Femur (tissue), 1 donor: ENCODE measurements around the gene MAPT.
"Not testable (repeated sequence)": the region's sequence is repeated elsewhere in the genome, so short reads cannot be mapped to it uniquely, and the experiment has no call there.

Source experiments
- DNase-seq: peaks from one replicate; pipeline ENCODE4 v3.0.0-alpha.2; 2017

MAPT gene

DNA sequence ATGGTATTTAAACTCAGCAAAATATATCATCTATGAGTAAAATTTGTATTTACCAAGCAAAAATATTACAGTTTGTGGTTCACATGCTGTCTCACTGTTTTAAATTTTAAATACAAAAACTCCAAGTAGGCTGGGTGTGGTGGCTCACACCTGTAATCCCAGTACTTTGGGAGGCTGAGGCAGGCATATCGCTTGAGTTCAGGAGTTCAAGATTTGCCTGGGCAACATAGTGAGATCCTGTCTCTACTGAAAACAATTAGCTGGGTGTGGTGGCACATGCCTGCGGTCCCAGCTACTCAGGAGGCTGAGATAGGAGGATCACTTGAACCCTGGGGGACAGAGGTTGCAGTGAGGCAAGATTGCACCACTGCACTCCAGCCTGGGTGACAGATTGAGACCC lies 37.3 kb downstream of the MAPT start:
- no peak for DNase-seq

DNA sequence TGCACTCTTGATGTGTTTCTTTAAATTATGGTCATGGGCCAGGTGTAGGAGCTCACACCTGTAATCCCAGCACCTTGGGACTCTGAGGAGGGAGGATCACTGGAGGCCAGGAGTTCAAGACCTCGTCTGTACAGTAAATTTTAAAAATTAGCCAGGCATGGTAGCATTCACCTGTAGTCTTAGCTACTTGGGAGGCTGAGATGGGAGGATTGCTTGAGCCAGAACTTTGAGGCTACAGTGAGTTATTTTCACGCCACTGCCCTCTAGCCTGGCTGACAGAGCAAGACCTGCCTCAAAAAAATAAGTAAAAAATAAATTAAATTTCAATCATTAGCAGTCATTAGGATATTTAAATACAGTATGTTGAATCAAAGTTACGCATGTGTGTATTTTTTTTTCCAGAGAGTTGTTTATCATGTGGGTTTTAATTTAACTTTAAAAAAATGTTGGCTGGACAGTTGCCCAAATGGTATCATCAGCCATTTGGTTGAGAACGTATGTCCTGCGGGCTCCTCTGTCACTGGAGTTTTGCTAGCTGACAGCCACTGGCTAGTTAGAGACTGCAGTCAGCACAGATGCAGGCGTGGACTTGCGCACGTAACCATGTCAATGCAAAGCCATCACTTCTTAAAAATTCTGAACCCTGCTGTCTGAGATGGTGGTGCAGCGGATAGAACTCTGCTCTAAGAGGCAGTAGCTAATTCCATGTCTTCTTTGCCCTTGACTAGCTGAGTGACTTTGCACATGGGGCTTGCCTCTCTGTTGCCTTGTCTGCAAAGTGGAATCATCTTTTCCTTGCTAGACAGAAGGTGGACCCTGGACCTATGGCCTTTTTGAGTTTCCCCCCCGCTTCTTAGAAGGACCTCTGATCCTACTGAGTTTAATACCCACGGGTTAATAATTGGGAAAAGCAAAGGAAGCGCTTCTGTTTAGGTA lies 40.0 kb downstream of the MAPT start:
- DNase-seq, result no peak

DNA sequence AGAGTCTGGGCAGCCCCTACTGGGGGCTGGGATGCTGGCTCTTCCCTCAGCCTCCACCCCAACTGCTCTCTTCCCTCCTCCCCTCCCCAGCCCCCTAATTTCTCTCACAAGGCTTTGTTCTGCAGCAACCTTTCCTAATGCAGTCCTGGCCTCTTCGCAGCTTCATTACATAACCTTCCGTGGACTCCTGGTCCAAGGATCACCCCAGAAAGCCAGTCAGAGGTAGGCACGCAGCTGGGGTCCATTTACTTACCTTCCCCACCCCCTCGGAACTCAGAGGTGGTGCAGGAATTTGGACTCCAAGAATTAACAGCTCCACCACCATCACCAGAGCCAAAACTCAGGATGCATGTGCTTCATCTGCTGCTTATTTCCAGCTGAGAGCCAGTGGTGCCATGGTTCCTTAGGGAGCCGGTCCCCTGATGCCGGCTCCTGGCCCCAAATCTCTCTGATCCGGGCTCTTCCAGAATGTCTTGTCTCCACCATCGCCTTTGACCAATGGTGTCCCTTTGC lies 40.9 kb downstream of the MAPT start:
- no peak for DNase-seq

DNA sequence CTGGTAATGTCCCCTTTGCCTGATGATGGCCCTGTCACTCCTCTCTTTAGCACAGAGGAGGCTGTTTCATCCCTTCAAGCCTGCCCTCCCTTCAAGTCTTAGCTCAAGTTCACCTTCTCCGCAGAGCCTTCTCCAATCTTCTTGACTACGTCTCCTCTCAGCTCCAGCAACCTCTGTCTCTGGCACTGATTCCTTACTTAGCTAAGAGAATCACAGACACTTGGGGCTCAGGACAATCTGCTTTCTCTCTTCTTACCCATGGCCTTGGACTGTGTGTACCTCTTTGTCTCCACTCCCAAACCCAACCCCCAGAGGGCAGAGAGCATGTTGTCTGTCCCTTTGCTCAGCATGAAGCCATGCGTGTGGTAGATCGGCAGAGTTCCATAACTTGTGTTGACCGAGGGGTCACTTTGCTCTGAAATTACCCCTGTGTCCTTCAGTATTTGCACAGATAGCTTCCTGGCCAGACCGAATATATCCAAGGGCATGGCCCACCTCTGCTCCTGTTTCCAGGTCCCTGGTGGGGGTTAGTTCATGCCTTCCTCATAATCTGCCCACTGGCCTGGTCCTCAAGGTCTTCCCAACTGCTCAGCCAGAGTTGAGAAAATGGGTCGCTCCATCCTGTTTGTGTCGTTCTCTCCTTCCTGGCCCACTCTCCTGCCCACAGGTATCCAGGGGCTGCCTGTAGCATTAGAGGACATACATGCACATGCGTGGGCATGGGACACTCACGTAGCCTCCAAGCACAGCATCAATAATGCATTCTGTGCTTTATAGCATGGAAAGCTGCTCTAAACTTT lies 41.6 kb downstream of the MAPT start:
- DNase-seq, result no peak

DNA sequence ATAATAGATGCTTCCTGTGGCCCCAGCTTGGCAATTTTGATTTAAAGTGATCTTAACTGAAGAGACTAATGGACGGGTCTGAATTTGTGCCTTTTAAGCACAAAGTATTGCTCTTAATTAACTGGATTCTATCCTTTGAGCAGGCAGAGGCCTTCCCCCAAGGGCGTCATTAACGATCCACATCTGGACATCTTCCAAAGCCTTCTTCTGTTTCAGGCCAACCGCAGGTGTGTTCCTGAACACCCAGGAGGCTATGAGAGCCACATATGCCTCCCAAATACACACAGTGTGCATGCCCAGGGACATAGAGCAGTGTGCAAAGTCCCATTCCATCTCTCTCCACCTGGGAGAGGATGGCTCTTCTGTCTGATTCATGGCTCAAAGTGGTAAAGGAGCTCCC lies 42.3 kb downstream of the MAPT start:
- no peak for DNase-seq

DNA sequence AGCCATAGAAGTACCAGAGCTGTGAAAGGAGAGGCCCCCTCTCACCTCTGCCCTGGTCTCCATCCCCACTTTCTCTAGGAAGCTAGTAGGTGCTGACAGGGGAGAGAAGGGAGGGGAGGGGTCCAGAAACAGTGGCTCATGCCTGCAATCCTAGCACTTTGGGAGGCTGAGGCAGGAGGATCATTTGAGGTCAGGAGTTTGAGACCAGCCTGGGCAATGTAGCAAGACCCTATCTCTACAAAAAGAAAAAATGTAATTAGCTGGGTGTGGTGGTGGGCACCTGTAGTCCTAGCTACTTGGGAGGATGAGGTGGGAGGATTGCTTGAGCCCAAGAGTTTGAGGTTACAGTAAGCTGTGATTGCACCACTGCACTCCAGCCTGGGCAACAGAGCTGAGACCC lies 42.8 kb downstream of the MAPT start:
- DNase-seq, result not testable (repeated sequence)

DNA sequence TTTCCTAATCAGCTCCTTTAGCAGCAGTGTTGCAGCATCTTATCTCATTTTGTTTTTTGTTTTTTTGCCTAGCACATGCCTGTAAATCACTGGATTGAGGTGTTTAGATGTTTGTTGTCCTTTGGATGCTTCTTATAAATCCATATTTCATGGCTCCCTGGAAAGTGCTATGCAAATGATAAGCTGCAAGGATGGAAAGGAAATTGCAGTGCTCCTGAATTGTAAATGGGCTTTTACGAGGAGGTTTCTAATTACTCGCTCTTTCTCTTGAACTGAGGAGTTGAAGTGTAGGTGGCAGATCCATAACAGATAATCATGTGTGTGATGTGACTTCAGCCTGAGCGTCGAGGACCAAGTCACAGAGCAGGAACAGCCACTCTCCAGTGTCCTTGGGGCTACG lies 45.0 kb downstream of the MAPT start:
- no peak for DNase-seq

DNA sequence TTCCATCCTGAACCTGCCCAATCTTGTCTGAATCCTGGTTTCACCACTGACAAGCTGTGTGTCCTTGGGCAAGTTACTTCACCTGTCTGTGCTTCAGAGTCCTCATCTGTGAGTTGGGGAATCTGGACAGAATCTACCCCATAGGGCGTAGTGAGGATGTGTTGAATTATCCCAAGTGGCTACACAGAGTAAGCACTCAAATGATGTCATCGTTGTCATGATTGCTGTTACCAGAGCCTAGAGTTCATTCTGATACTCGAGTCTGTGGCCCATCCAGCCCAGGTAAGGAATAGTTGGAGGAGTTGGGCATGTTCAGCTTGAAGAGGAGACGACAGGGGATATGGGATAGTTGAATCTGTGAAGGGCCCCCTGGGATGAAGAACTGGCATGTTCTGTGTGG lies 45.9 kb downstream of the MAPT start:
- no peak for DNase-seq

DNA sequence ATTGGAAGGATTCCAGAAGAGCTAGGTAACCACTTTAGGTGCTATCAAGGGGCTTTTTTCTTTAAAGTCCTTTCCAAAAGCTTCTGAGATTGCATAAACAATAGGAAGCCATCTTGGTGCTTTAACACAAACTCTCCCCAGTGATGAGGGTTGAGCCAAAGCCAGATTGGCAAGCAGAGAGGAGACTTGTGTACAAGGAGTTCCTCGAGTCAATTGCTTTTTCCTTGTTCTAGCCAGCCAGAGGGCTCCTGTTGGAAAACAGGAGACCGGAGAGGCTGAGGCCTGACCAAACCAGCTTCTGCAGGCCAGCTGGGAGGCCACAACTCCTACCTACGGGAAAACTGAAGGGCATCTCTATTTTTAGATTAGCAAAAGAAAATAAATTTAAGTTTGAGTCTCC lies 46.5 kb downstream of the MAPT start:
- no peak for DNase-seq

DNA sequence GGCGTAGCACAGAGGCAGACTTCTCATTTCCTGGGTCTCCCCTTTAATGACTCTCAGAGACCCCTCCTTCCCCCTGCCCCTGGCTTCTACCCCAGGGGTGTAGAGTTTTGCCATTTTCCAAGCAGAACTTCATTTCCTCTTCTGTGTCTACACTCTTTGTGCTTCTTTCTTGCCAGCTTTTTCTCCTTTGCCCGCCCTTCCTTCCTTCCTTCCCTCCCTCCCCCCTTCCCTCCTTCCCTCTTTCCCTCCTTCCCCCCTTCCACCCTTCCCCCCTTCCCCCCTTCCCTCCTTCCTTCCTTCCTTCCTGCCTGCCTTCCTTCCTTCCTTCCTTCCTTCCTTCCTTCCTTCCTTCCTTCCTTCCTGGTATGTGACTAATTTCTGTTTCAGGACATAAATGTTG lies 47.0 kb downstream of the MAPT start:
- no peak for DNase-seq

DNA sequence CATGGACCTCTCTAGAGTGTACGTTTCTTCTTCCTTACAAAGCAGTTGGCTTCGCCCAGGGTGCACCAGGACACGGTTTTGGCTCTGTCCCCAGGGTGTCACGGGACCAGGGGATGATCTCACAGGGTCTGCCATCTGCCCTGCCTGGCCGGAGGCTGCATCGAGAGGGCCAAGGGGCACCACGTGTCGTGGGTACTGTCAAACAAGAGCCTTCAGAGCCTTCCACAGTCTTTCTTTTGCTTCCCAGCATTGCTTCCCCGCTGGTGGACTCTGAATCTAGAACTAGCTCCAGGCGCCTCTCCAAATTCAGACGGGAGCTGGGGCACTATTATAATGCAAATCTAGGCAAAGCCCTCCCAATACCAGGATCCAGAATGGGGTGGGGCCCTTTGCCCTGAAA lies 47.9 kb downstream of the MAPT start:
- peak; percentile 67 for DNase-seq

DNA sequence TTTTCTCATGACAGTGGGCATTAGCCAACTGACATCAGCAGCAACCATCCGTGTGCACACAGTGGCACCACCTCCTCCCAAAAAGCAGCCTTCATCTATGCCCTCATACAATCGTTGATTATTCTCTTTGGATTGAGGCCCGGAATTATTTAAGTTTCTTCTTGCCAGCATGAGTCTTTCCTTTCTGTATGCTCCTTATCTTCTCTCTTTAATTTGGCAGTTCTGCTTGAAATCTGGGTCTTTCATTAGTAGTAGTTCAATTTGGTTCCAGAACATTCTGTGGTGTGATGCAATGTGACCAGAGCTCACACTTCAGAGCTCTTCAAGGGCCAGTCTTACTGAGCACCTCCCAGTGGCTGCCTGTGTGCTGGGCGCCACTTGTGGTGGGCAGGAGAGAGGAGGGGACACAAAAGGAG lies 52.5 kb downstream of the MAPT start:
- DNase-seq, result no peak

DNA sequence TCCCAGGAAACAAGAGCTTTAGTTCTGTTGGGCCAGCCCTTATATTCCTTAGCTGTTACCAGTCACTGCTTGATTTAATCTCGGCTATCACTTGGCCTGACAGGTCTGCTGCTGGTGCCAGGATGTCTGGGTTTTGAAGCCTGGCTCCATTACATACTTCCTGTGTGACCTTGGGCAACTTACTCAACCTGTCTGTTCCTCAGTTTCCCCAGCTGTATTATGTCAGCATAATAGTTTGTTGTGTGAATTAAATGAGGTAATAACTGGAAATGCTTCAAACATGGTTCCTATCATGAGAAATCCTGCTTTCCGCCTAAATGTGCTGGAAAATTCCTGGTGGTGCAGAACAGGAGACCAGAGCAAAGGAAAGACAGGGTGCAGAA lies 54.1 kb downstream of the MAPT start:
- no peak for DNase-seq

DNA sequence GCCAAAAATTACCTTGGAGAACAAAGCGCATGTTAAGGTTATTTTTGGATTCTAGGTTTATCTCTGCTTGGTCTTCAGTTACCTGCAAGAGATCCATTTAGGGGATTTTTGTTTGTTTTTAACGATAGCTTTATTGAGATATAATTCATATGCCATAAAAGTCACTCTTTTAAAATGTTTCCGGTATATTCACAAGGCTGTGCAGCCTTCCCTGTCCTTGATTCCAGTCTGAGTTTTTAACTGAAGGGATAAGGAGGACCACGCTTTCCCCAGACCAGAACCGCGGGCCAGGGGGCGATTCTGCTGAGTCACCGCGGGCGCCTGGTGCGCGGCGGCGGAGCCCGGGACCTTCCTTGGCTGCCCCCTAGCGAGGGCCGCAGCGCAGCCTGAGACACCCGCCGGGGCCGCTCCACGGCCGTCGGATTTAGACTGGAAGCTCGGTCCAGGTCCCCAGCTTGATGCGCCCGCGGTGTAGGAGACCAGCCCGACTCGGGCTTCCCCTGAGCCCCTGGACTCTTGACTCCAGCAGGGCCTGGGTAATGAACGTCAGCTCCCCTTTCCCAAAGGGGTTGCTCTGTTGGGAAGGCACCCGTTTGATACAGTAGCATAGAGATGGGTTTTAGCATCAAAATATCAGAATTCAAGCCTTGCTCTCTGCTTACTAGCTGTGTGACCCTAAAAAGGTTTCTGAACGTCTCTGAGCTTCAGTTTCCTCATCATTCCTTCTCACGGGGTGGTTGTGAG lies 54.7 kb downstream of the MAPT start:
- peak; percentile 70 for DNase-seq

DNA sequence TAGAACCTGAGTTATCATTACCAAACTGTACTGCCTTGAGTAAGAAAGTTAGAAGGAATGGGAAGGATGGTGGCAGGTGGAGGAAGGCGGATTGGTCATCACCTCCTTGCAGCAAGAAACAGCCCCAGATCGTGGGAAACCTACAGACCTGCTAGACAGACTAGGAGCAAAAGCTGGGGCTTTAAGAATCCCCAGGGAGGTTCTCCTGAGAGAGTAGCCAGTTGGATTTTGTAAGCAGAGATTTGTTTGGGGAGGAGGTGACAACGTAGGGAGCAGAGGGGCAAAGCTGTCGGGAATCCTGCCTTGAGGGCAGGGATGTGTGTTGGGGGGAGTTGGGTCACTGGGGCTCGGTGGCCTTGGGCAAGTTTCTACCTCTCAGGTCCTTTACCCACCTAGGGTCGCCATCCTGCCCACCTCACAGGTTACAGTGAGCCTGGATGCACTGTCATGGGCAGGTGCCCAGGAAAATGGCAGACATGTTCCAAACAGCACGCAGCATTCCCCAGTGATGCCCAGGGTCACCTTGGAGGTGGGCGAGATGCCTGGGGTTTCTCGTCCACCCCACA lies 55.5 kb downstream of the MAPT start:
- no peak for DNase-seq

DNA sequence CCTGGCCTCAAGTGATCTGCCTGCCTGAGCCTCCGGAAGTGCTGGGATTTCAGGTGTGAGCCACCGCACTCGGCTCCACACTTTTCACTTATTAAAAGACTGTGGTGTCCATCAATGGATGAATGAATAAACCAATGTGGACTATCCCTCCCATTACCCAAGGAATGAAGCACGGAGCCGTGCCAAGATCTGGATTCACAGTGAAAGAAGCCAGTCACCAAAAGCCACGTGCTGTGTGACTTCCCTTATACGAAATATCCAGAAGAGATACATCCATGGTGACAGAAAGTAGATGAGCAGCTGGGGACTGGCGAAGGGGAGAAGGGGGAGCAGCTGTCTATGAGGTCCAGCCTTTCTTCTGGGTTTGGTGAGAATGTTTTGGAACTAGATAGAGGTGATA lies 56.5 kb downstream of the MAPT start:
- DNase-seq, result no peak

DNA sequence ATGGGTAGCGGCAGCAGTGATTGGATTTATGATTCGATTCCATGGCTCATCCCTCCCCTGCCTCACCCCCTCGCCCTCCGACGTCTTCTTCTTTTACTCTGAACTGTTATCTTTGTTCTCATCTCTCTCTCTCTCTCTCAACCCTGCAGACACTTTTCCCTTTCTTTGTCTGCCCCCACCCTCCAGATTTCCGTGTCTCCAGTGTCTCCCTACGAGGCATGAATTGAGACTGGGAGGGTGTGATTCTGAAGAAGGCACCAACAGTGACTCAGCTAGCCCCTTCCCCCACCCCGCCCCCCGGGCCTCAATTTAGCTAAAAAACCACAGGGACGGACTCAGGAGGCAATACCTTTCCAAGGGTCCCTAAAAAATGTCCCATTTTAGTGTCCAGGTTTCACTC lies 57.0 kb downstream of the MAPT start:
- DNase-seq, result no peak

DNA sequence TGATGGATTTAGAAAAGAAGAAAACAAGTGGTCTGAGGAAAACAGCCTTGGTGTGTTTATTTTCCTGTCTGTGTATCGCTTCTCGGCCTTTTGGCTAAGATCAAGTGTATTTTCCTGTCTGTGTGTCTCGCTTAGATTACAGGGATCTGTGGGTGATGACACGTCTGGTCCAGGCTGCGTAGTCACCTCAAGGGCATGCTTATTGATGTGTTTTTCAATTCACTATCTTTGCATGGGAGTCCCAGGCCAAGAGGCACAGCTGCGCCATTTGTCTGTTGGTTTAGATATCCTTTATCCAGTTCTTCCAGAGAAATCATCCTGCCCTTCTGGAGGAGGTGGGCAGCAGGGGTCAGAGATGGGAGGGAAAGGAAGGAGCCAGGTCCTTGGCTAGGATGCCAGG lies 57.6 kb downstream of the MAPT start:
- DNase-seq, result no peak

DNA sequence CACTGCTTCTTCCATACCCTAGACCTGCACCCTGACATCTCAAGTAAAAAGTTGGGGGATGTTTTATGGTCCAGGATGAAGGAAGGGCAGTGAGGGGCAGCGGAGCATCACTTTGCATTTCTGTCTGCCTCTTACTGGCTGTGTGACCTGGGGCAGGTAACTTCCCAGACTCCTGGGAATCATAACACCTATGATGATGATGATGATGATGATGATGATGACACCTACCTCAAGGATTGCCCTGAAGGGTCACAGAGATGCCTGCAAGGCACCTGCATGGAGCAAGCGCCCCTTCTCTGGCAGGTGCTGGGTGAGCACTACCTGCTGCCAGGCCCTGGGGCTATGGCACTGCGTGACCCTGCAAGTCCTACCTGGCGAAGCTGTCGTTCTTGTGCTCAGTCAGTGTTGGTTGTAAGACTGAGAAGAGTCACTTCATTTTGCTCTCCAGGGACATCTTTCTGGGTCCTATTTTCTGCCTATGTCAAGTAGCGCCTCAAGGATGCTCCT lies 58.5 kb downstream of the MAPT start:
- DNase-seq, result no peak

DNA sequence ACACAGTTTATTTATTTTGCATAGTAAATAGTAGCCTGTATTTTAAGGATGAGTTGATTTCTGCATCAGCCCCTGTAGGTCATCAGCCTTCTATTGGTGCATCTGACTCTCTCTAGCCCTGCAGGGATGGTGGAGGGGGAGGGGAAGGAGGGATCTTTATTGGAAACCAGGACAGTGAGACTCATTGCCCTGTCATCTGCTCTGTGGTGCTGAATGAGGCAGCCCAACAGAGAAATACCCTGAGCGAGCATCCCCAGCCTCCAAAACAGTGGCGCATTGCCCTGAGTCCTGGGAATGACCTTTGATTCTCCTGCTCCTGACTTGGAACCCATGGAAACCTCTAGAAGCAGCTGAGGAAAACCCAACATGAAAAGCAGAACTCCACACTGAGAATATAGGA lies 59.2 kb downstream of the MAPT start:
- DNase-seq, result no peak

DNA sequence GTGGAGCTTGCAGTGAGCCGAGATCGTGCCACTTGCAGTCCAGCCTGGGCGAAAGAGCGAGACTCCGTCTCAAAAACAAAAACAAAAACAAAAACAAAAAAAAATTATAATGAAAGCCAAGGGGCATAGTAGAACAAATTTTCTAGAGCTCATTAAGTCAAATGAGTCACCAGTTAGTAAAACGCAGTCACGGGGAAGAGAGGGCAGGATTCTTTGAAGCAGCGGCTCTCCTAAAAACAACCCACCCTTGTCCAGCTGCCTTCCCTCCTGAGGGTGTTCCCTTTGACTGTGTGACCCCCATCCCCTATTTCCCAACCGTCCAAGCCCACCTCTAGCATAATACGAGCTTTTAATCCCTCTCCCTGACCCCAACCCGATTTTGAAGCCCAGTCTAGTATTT lies 60.6 kb downstream of the MAPT start:
- DNase-seq, result no peak

DNA sequence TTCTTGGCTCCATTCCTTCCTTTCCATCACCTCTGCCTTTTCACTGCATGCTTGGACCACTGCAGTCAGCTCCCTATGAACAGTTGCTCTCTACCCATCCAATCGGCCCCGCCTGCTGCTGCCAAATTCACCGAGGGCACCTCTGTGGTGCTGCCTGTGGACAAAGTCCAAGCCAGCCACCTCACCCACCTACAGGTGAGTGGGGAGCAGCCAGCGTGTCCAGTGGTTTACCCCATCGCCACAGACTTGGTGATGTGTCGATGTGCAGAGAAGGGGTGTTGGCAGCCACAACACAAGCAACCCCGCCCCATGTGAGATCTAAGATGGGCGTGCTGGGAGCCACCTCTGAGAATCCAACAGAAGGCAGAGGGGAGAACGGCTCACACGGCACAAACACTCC lies 61.0 kb downstream of the MAPT start:
- no peak for DNase-seq

DNA sequence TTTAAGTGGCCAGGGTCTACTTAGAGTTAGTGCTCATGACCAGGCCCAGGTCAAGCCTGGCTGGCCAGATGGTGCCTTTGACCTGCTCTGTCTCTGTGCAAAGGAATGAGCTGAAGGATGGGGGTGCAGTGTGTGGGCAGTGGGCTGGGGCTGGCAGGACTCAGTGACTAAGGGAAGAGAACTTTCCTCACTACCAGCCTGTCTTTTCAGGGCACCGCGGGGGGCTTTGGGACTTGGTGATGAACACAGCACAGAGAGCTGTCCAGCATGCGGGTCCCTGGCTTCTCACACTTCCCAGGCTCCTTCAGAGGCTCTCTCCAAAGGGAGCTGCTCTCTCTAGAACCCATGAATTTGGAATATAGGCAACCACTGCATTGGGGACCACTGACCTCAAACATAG lies 61.7 kb downstream of the MAPT start:
- DNase-seq, result no peak
